Measurements from ENCODE around the gene RNF2. TPM values are rescaled to one million over a fixed set of nuclear protein-coding genes. Genes with fewer than 3 reads are reported as not detected.

Gene RNF2
- total and polyA plus RNA-seq, 10 of the 15 experiments (the other 5 are each of a cell fraction or from before 2014, with no cell fraction given), result 4.8 to 36.3 (median 15.1) TPM

DNA sequence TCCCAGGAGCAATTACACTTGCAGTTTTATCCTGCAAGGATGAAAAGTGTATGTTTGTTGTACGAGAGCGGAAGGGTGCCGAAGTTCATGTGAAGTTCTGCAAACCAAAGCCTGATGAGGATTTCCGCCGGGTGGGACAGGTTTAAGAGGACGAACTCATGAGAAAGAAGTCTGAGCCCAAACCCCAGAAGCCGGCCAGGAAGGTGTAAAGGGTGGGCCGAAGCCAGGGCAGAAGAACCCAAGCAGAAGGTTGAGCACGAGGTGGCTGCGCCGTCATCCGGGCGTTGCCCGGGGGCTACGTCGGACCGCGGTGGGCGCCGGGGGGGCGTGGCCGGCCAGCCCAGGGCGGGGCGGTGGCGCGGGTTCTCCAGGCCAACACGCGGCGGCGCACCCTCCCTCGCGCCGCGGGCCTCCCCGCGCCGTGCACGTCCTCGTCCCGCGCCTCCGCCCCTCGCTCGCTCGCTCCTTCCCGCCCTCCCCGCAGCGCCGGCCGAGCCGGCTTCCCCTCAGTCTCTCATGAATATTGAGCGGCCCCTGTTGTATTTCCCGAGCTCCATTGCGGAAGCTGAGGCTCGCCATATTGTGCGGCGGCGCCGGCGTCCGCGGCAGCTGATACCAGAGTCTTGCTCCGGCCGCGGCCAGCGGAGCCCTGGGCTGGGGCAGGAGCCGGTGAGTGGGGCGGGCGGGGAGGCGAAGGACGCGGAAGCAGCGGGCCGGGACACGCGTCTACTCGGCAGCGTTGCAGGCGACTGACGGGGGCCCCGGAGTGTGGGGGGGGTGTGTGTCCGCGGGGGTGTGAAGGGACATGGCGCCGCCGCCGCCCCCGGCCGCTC is at the start of gene RNF2 (continued):
- TF ChIP-seq NFYB (IDR thresholded peaks at IDR 0.05; ENCODE audit: insufficient read depth, low read depth, low read length) (no peak), SMAD1 (IDR thresholded peaks at IDR 0.05; ENCODE audit: low read depth, partially characterized antibody) (no peak), ZZZ3 (IDR thresholded peaks at IDR 0.05; ENCODE audit: control insufficient read depth, insufficient read length, low read depth) (no peak), EP300 (IDR thresholded peaks at IDR 0.05; ENCODE audit: borderline replicate concordance in 1 of 2, control insufficient read depth in 1 of 2, low read depth in 2 of 2, low read length in 2 of 2) (no peak), BMI1 (IDR thresholded peaks at IDR 0.05; ENCODE audit: borderline replicate concordance) (no peak), SIN3A (IDR thresholded peaks at IDR 0.05; ENCODE audit: low read depth, low read length) (no peak), HDGF (IDR thresholded peaks at IDR 0.05) (no peak), HDAC2 (IDR thresholded peaks at IDR 0.05) (no peak), SMAD5 (IDR thresholded peaks at IDR 0.05; ENCODE audit: low read depth) (no peak), EZH2 (IDR thresholded peaks at IDR 0.05; ENCODE audit: borderline replicate concordance, control insufficient read depth, low read depth, low read length) (no peak), TCF7 (IDR thresholded peaks at IDR 0.05; ENCODE audit: borderline replicate concordance) (no peak), ETV6 (conservative IDR thresholded peaks at IDR 0.05 in 1 of 2, IDR thresholded peaks at IDR 0.05 in 1 of 2; ENCODE audit: borderline replicate concordance in 1 of 2, low read depth in 1 of 2) (no peak), CBX5 (IDR thresholded peaks at IDR 0.05; ENCODE audit: low read depth) (no peak), KAT2A (conservative IDR thresholded peaks at IDR 0.05; ENCODE audit: control insufficient read depth, low read depth, low read length) (no peak), FOXM1 (IDR thresholded peaks at IDR 0.05; ENCODE audit: low read depth, low read length) (no peak)
- TF ChIP-seq, protein P1, sequence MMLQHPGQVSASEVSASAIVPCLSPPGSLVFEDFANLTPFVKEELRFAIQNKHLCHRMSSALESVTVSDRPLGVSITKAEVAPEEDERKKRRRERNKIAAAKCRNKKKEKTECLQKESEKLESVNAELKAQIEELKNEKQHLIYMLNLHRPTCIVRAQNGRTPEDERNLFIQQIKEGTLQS (IDR thresholded peaks at IDR 0.05; ENCODE audit: borderline replicate concordance, extremely low read depth, low read depth, low read length), result no peak
- TF ChIP-seq, protein P2, sequence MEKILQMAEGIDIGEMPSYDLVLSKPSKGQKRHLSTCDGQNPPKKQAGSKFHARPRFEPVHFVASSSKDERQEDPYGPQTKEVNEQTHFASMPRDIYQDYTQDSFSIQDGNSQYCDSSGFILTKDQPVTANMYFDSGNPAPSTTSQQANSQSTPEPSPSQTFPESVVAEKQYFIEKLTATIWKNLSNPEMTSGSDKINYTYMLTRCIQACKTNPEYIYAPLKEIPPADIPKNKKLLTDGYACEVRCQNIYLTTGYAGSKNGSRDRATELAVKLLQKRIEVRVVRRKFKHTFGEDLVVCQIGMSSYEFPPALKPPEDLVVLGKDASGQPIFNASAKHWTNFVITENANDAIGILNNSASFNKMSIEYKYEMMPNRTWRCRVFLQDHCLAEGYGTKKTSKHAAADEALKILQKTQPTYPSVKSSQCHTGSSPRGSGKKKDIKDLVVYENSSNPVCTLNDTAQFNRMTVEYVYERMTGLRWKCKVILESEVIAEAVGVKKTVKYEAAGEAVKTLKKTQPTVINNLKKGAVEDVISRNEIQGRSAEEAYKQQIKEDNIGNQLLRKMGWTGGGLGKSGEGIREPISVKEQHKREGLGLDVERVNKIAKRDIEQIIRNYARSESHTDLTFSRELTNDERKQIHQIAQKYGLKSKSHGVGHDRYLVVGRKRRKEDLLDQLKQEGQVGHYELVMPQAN (conservative IDR thresholded peaks at IDR 0.05), result 0 out of 2 replicates have a peak, but pooled peaks have one; percentile 20
- TF ChIP-seq, protein P3, sequence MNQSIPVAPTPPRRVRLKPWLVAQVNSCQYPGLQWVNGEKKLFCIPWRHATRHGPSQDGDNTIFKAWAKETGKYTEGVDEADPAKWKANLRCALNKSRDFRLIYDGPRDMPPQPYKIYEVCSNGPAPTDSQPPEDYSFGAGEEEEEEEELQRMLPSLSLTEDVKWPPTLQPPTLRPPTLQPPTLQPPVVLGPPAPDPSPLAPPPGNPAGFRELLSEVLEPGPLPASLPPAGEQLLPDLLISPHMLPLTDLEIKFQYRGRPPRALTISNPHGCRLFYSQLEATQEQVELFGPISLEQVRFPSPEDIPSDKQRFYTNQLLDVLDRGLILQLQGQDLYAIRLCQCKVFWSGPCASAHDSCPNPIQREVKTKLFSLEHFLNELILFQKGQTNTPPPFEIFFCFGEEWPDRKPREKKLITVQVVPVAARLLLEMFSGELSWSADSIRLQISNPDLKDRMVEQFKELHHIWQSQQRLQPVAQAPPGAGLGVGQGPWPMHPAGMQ (IDR thresholded peaks at IDR 0.05; ENCODE audit: borderline replicate concordance), result no peak
- TF ChIP-seq, protein P4, sequence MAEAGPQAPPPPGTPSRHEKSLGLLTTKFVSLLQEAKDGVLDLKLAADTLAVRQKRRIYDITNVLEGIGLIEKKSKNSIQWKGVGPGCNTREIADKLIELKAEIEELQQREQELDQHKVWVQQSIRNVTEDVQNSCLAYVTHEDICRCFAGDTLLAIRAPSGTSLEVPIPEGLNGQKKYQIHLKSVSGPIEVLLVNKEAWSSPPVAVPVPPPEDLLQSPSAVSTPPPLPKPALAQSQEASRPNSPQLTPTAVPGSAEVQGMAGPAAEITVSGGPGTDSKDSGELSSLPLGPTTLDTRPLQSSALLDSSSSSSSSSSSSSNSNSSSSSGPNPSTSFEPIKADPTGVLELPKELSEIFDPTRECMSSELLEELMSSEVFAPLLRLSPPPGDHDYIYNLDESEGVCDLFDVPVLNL (IDR thresholded peaks at IDR 0.05; ENCODE audit: low read depth, low read length), result no peak
- TF ChIP-seq, protein P5, sequence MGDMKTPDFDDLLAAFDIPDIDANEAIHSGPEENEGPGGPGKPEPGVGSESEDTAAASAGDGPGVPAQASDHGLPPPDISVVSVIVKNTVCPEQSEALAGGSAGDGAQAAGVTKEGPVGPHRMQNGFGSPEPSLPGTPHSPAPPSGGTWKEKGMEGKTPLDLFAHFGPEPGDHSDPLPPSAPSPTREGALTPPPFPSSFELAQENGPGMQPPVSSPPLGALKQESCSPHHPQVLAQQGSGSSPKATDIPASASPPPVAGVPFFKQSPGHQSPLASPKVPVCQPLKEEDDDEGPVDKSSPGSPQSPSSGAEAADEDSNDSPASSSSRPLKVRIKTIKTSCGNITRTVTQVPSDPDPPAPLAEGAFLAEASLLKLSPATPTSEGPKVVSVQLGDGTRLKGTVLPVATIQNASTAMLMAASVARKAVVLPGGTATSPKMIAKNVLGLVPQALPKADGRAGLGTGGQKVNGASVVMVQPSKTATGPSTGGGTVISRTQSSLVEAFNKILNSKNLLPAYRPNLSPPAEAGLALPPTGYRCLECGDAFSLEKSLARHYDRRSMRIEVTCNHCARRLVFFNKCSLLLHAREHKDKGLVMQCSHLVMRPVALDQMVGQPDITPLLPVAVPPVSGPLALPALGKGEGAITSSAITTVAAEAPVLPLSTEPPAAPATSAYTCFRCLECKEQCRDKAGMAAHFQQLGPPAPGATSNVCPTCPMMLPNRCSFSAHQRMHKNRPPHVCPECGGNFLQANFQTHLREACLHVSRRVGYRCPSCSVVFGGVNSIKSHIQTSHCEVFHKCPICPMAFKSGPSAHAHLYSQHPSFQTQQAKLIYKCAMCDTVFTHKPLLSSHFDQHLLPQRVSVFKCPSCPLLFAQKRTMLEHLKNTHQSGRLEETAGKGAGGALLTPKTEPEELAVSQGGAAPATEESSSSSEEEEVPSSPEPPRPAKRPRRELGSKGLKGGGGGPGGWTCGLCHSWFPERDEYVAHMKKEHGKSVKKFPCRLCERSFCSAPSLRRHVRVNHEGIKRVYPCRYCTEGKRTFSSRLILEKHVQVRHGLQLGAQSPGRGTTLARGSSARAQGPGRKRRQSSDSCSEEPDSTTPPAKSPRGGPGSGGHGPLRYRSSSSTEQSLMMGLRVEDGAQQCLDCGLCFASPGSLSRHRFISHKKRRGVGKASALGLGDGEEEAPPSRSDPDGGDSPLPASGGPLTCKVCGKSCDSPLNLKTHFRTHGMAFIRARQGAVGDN (IDR thresholded peaks at IDR 0.05), result peak; percentile 93

All from GM12878 (cell line).